HepG2 (cell line): ENCODE results near the gene GRIA3. TPM values are rescaled to one million over a fixed set of nuclear protein-coding genes. Genes with fewer than 3 reads are reported as not detected.

Experiments used
- ATAC-seq: fragments of 200-7000 bp; cut with Tn5 transposase; 3 replicates; pipeline ENCODE4 v1.9.1; 2020; ENCODE audit warnings: mild to moderate bottlenecking, moderate library complexity
- BruUV-seq: library from RNA; stranded (reverse); fragments of 400-500 nt; replicated peaks from 2 replicates; lab custom pipeline; 2021; lab: Mats Ljungman, UMichigan
- CTCF ChIA-PET: fragments of 300-600 bp; formaldehyde crosslinking; extraction: SDS; loops from one replicate; lab custom pipeline; 2021; ENCODE audit warnings: low total read pairs, inconsistent platforms, low intra/inter-chr PET ratio; lab: Yijun Ruan, JAX
- POLR2A ChIA-PET: fragments of 350-600 bp; sonication (Branson Sonifier 250); formaldehyde crosslinking; loops from one replicate; lab custom pipeline; 2020; ENCODE audit warnings: antibody characterized with exemption, inconsistent platforms; lab: Yijun Ruan, JAX
- DNase-seq: peaks from one replicate; pipeline ENCODE4 v3.0.0-alpha.2; 2015; ENCODE audit warnings: low spot score
- FAIRE-seq: peaks from 3 replicates; lab custom pipeline; 2011; peaks lifted over from hg19 to GRCh38; lab: Jason Lieb, UNC
- H2AFZ ChIP-seq: one replicate; pipeline ENCODE4 v1.6.1; 2011; ENCODE audit warnings: low read length, inconsistent platforms
- H3K27ac ChIP-seq: fragments of 300-600 bp; 3 replicates; pipeline ENCODE4 v1.8.0; 2011; ENCODE audit warnings: mixed run types, mild to moderate bottlenecking, mixed read lengths, low read length, inconsistent platforms; ENCODE audit not compliant: insufficient read depth; ENCODE audit errors: extremely low read length
- H3K27me3 ChIP-seq, 2 experiments: fragments of 200-600 bp in 1 of 2; 2 replicates in 1 of 2; 3 replicates in 1 of 2; pipeline versions ENCODE4 v1.6.0 to v1.8.0; 2011; ENCODE audit warnings: low read length in 2 of 2, mild to moderate bottlenecking in 2 of 2, moderate library complexity in 2 of 2, inconsistent platforms in 1 of 2; ENCODE audit not compliant: insufficient read depth in 2 of 2, control insufficient read depth in 1 of 2
- H3K36me3 ChIP-seq, 2 experiments: fragments of 200-600 bp in 1 of 2; replicated peaks in 1 of 2; 2 replicates in 1 of 2; 3 replicates in 1 of 2; pipeline versions ENCODE4 v1.5.1 to v1.8.0; 2011; ENCODE audit warnings: low read length in 2 of 2, inconsistent platforms in 1 of 2; ENCODE audit not compliant: insufficient read depth in 2 of 2, control insufficient read depth in 1 of 2
- H3K4me1 ChIP-seq: 2 replicates; pipeline ENCODE4 v1.5.1; 2012; ENCODE audit warnings: low read length, inconsistent platforms; ENCODE audit not compliant: insufficient read depth
- H3K4me2 ChIP-seq: 2 replicates; pipeline ENCODE4 v1.6.0; 2011; ENCODE audit warnings: low read depth, low read length, inconsistent platforms
- H3K4me3 ChIP-seq, 3 experiments: fragments of 200-600 bp in 1 of 3; sonication (generic), shearing (Covaris generic) in 1 of 3; replicated peaks in 1 of 3; 2 replicates each; pipeline ENCODE4 v1.5.1; 2011 to 2016; ENCODE audit warnings: low read length in 3 of 3, inconsistent platforms in 2 of 3, low read depth in 2 of 3, mild to moderate bottlenecking in 2 of 3, control low read depth in 1 of 3, mixed read lengths in 1 of 3; ENCODE audit not compliant: insufficient read depth in 1 of 3
- H3K79me2 ChIP-seq: one replicate; pipeline ENCODE4 v1.6.1; 2011; ENCODE audit warnings: low read length, inconsistent platforms; ENCODE audit not compliant: insufficient read depth
- H3K9ac ChIP-seq: 2 replicates; pipeline ENCODE4 v1.6.0; 2011; ENCODE audit warnings: mild to moderate bottlenecking, low read depth, low read length, inconsistent platforms; ENCODE audit not compliant: insufficient read depth
- H3K9me3 ChIP-seq: 2 replicates; pipeline ENCODE4 v1.5.1; 2012; ENCODE audit warnings: mild to moderate bottlenecking, low read length
- H4K20me1 ChIP-seq: 2 replicates; pipeline ENCODE4 v1.6.0; 2011; ENCODE audit warnings: inconsistent platforms, mild to moderate bottlenecking, low read length, moderate library complexity; ENCODE audit not compliant: insufficient read depth
- GABPB1 ChIP-seq: IDR thresholded peaks from 2 replicates; pipeline ENCODE4 v1.6.1; 2016; ENCODE audit warnings: mild to moderate bottlenecking, missing genetic modification reagents, moderate library complexity, missing compliant biosample characterization
- NPAS2 ChIP-seq: sonication (generic); formaldehyde crosslinking; IDR thresholded peaks from 2 replicates; pipeline ENCODE4 v1.8.0; 2022; ENCODE audit warnings: mild to moderate bottlenecking, missing genetic modification reagents, borderline replicate concordance
- PCBP2 ChIP-seq: fragments of 200-400 bp; formaldehyde crosslinking; optimal IDR thresholded peaks from 2 replicates; pipeline ENCODE3; 2018; ENCODE audit warnings: low read length, low read depth; ENCODE audit not compliant: poor library complexity, severe bottlenecking
- PHF20 ChIP-seq: sonication (generic); formaldehyde crosslinking; IDR thresholded peaks from 2 replicates; pipeline ENCODE4 v1.5.0; 2020; ENCODE audit warnings: mild to moderate bottlenecking, missing genetic modification reagents
- PPARG ChIP-seq: conservative IDR thresholded peaks from 2 replicates; pipeline ENCODE4 v1.6.1; 2016; ENCODE audit warnings: missing biosample characterization, missing genetic modification reagents
- RARG ChIP-seq: sonication (generic); formaldehyde crosslinking; IDR thresholded peaks from 2 replicates; pipeline ENCODE4 v1.4.0; 2020; ENCODE audit warnings: low read depth, mild to moderate bottlenecking, missing genetic modification reagents
- SSRP1 ChIP-seq: IDR thresholded peaks from 2 replicates; pipeline ENCODE4 v1.6.1; 2016; ENCODE audit warnings: control low read depth
- WGBS: methylation state at CpG from one replicate; pipeline ENCODE4 v1.1.6; 2017; ENCODE audit warnings: low lambda C conversion rate; 5-methylcytosine and 5-hydroxymethylcytosine counted together
- in situ Hi-C: cut with HindIII; loops from 2 replicates; pipeline ENCODE4 v1.10.0; 2017; ENCODE audit warnings: low pct_unique_long_range_greater_than_20kb; ENCODE audit not compliant: extremely low pct_ligation_motif_present
- intact Hi-C: fragments of 100-400 bp; cut with micrococcal nuclease; formaldehyde crosslinking; loops from one replicate; pipeline ENCODE4 v1.10.0; 2022; ENCODE audit not compliant: unreplicated experiment
- polyA plus RNA-seq, 8 experiments: library from polyadenylated mRNA; depleted of rRNA in 3 of 8; stranded (reverse) in 7 of 8; unstranded in 1 of 8; fragments of >200 nt; fragmentation: Illumina TruSeq in 4 of 8; extraction: Trizol in 4 of 8; gene quantifications; 2 replicates each; pipeline versions ENCODE4 v1.2.1 to v1.2.3, GENCODE V29; 2011 to 2016; ENCODE audit warnings: low read depth in 4 of 8, missing spikeins in 1 of 8, mixed read lengths in 1 of 8; ENCODE audit not compliant: insufficient read depth in 1 of 8
- total RNA-seq, 5 experiments: library from RNA; depleted of rRNA; stranded (reverse); fragments of >200 nt; fragmentation: Illumina TruSeq; extraction: Trizol; gene quantifications; 2 replicates each; pipeline ENCODE4 v1.2.3, GENCODE V29; 2016; ENCODE audit warnings: low read depth in 1 of 5
- TF ChIP-seq, protein P1 (sequence below): sonication (generic); formaldehyde crosslinking; IDR thresholded peaks from 2 replicates; pipeline ENCODE4 v1.5.1; 2020; ENCODE audit warnings: mild to moderate bottlenecking, missing genetic modification reagents, borderline replicate concordance
- TF ChIP-seq, protein P2 (sequence below): sonication (generic); formaldehyde crosslinking; IDR thresholded peaks from 2 replicates; pipeline ENCODE4 v1.8.0; 2022; ENCODE audit warnings: missing genetic modification reagents, low read depth, mild to moderate bottlenecking, borderline replicate concordance
- TF ChIP-seq, protein P3 (sequence below): IDR thresholded peaks from 2 replicates; pipeline ENCODE4 v1.6.1; 2016; ENCODE audit warnings: missing compliant biosample characterization, missing genetic modification reagents, borderline replicate concordance
- TF ChIP-seq, protein P4 (sequence below): sonication (generic); formaldehyde crosslinking; IDR thresholded peaks from 2 replicates; pipeline ENCODE4 v1.8.1; 2023; ENCODE audit warnings: mild to moderate bottlenecking, moderate library complexity, missing genetic modification reagents

GRIA3 gene
- total and polyA plus RNA-seq, 2 of the 13 experiments (the other 11 are each of a cell fraction or from before 2014, with no cell fraction given) = not detected

DNA sequence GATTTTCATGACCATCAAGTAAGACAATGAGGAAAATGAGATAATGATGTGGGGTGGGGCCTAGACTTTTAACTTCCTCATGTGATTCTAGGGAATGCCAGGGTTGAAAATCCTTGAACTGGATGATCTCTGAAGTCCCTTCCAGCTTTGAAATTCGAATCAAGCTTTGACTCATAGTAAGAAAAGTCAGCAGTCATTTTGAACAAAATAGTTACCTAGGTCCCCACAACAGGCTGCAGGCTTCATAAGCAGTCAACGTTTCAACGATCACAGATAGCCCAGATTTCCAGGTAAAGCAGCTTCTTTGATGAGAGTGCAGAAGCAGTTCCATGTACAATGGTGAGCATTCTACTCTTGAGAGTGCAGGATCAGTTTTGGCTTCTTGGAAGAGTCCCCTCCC is 93.7 kb downstream of the GRIA3 start:
- no peak overlapping the region for H3K9ac ChIP-seq
- WGBS = 0% methylated on average over 1 of the region's 3 CpGs
- H4K20me1 ChIP-seq = no peaks in the 10 kb centered on the region
- H3K36me3 ChIP-seq = no peaks in the 10 kb centered on the region
- no peak for DNase-seq
- no peaks in the 10 kb centered on the region for H3K9me3 ChIP-seq
- intact Hi-C loops (no loop called here), in situ Hi-C loops (no loop called here)
- no peak overlapping the region for H3K27ac ChIP-seq
- no peak for ATAC-seq
- POLR2A ChIA-PET = no interaction called here
- TF ChIP-seq GABPB1 (no peak), RARG (CRISPR knock-in tag) (no peak), NPAS2 (CRISPR knock-in tag) (no peak), SSRP1 (no peak), PHF20 (CRISPR knock-in tag) (no peak), PPARG (CRISPR knock-in tag) (no peak), PCBP2 (no peak)
- TF ChIP-seq, protein P1, sequence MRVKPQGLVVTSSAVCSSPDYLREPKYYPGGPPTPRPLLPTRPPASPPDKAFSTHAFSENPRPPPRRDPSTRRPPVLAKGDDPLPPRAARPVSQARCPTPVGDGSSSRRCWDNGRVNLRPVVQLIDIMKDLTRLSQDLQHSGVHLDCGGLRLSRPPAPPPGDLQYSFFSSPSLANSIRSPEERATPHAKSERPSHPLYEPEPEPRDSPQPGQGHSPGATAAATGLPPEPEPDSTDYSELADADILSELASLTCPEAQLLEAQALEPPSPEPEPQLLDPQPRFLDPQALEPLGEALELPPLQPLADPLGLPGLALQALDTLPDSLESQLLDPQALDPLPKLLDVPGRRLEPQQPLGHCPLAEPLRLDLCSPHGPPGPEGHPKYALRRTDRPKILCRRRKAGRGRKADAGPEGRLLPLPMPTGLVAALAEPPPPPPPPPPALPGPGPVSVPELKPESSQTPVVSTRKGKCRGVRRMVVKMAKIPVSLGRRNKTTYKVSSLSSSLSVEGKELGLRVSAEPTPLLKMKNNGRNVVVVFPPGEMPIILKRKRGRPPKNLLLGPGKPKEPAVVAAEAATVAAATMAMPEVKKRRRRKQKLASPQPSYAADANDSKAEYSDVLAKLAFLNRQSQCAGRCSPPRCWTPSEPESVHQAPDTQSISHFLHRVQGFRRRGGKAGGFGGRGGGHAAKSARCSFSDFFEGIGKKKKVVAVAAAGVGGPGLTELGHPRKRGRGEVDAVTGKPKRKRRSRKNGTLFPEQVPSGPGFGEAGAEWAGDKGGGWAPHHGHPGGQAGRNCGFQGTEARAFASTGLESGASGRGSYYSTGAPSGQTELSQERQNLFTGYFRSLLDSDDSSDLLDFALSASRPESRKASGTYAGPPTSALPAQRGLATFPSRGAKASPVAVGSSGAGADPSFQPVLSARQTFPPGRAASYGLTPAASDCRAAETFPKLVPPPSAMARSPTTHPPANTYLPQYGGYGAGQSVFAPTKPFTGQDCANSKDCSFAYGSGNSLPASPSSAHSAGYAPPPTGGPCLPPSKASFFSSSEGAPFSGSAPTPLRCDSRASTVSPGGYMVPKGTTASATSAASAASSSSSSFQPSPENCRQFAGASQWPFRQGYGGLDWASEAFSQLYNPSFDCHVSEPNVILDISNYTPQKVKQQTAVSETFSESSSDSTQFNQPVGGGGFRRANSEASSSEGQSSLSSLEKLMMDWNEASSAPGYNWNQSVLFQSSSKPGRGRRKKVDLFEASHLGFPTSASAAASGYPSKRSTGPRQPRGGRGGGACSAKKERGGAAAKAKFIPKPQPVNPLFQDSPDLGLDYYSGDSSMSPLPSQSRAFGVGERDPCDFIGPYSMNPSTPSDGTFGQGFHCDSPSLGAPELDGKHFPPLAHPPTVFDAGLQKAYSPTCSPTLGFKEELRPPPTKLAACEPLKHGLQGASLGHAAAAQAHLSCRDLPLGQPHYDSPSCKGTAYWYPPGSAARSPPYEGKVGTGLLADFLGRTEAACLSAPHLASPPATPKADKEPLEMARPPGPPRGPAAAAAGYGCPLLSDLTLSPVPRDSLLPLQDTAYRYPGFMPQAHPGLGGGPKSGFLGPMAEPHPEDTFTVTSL (CRISPR knock-in tag) = no peak
- TF ChIP-seq, protein P2, sequence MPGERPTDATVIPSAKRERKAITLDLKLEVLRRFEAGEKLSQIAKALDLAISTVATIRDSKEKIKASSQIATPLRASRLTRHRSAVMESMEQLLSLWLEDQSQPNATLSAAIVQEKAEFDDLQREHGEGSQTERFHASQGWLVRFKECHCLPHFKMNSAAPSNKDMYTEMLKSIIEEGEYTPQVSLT (CRISPR knock-in tag) = no peak
- TF ChIP-seq, protein P3, sequence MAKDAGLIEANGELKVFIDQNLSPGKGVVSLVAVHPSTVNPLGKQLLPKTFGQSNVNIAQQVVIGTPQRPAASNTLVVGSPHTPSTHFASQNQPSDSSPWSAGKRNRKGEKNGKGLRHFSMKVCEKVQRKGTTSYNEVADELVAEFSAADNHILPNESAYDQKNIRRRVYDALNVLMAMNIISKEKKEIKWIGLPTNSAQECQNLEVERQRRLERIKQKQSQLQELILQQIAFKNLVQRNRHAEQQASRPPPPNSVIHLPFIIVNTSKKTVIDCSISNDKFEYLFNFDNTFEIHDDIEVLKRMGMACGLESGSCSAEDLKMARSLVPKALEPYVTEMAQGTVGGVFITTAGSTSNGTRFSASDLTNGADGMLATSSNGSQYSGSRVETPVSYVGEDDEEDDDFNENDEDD (CRISPR knock-in tag) = no peak
- TF ChIP-seq, protein P4, sequence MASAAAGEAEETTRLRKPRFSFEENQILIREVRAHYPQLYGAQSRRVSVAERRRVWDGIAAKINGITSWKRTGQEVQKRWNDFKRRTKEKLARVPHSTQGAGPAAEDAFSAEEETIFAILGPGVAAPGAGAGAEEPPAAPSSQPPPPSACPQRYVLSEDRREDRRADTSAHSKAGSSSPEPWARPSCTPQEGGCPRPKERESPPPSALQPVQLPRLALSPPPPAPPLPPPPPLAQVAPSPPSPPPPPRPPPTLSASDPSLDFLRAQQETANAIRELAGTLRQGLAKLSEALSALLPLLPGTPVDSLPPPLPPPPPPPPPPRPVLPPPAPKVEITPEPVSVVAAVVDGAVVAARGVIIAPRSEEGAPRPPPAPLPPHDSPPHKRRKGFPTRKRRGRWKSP = no peak
- FAIRE-seq = no peak
- H3K4me3 ChIP-seq = no peak overlapping the region
- H3K4me1 ChIP-seq = no peaks in the 10 kb centered on the region
- H3K27me3 ChIP-seq = no peaks in the 10 kb centered on the region
- no peak overlapping the region for H2AFZ ChIP-seq
- CTCF ChIA-PET = no interaction called here
- H3K4me2 ChIP-seq = no peak overlapping the region
- BruUV-seq = no TSS peak
- H3K79me2 ChIP-seq = no peaks in the 10 kb centered on the region
